OCI-LY7 (cell line): ENCODE data around the gene TEDC1.

Experiments
- EZH2phosphoT487 ChIP-seq: fragments of 200-600 bp; sonication (generic); IDR thresholded peaks from 2 replicates; pipeline ENCODE4 v1.6.1; 2018; ENCODE audit warnings: low read depth, borderline replicate concordance, mild to moderate bottlenecking, mixed run types, antibody characterized with exemption, low read length, moderate library complexity, mixed read lengths
- TF ChIP-seq, protein P1 (sequence below): fragments of 200-600 bp; sonication (generic); conservative IDR thresholded peaks from 2 replicates; pipeline ENCODE4 v1.5.1; 2014; ENCODE audit warnings: mild to moderate bottlenecking, antibody characterized with exemption, low read length, moderate library complexity, mixed read lengths

DNA sequence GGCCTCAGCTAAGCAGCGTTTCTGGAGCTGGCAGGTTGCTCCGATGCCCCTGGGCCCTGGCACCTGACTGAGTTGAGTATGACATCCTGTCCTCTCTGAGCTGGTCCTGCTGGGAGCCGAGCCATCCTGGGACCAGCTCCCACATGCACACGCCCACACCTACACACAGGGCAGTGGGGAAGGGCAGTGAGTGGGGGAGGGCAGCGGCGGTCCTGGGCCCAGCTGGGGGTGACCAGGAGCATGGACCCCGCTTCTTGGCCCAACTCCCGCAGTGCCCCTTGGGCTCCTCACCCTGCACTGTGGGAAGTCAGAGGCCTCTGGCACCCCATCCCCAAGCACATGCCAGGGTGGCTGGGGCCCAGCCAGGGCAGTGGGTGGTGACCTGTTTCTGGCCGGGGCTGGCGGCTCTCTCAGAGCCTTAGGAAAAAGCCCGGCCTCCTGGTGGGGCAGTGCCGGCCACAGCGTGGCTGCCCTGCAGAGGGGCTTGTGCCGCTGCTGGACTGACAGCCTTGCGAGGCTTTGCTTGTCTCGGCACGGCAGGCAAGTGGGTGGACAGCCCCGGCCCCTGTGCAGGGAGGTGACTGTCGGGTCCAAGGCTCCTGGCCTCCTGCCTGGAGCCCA, 22.3 kb upstream of the TEDC1 start:
- TF ChIP-seq, protein P1, sequence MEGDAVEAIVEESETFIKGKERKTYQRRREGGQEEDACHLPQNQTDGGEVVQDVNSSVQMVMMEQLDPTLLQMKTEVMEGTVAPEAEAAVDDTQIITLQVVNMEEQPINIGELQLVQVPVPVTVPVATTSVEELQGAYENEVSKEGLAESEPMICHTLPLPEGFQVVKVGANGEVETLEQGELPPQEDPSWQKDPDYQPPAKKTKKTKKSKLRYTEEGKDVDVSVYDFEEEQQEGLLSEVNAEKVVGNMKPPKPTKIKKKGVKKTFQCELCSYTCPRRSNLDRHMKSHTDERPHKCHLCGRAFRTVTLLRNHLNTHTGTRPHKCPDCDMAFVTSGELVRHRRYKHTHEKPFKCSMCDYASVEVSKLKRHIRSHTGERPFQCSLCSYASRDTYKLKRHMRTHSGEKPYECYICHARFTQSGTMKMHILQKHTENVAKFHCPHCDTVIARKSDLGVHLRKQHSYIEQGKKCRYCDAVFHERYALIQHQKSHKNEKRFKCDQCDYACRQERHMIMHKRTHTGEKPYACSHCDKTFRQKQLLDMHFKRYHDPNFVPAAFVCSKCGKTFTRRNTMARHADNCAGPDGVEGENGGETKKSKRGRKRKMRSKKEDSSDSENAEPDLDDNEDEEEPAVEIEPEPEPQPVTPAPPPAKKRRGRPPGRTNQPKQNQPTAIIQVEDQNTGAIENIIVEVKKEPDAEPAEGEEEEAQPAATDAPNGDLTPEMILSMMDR = no peak
- TF ChIP-seq EZH2phosphoT487 = no peak
